ENCODE data around the gene TMEM184B.
A peak's percentile ranks its signal among the peaks of the same experiment; 100 is the strongest.

The TMEM184B gene

GRCh38 chr22:38308791-38309498 is 36.1 kb upstream of the TMEM184B start:
- DNase-seq (ENCODE audit: low read depth in 2 of 2): no peak

DNA sequence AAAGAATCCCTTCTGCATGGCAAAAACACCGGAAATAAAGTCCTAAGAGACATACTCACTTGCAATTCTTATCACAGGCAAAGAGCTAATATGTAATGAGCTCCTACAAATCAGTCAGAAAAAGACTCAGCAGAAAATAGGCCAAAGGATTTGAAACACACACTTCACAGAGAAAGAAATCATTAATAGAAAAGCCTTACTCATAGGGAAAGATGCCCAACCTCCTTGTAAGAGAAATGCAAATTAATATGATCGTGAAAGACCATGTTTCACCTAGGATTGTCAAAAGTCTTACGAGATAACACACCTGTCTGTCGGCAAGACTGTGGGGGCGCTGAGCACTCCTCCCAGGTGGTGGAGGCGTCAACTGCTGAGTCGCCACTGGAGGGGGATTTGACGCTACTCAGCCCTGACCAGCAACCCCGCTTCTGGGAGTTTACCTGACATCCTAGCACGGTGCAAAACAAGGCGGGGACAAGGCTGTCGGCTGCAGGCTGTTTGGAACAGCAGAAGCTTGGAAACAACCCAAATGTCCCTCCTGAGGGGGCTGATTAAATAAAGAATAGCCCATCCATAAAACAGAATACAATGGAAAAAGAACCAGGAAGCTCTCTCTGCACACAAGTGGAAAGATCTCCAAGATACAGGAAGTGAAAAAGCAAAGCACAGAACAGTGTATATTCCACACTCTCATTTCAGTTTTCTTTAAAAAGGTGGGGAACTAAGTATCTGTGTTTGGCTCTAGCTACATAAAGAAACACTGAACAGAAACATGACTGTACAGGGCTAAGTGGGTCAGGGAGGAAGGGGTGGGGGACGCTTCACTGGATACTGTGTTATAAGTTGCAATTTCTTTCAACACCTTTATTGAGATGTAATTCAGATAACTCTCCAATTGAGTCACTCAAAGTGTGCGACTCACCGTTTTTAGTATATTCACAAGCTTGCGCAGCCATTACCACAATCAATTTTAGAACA is 33.0 kb upstream of the TMEM184B start:
- DNase-seq (ENCODE audit: low read depth in 2 of 2): no peak

- no peak for DNase-seq (ENCODE audit: low read depth in 2 of 2)
These were observed 31.7 kb upstream of the TMEM184B start for GRCh38 chr22:38304526-38304925.

GRCh38 chr22:38303974-38304373 is 31.2 kb upstream of the TMEM184B start:
- DNase-seq (ENCODE audit: low read depth in 2 of 2): no peak

DNA sequence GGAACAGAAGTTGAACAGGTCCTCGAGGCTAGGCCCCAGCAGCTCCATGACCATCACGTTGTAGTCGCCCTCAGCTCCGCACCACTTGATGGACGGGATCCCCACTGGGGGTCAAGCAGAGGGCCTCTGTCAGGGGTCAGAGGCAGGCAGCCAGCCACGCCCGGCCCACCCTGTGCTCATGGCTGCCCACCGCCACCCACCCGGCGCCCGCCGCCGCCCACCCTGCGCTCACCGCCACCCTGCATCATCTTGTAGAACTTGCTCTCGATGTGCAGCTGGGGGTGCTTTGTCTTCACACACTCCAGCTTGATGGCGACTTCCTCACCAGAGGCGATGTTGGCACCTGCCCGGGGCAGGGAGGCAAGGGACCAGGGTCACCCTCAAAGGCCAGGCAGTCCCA is 30.1 kb upstream of the TMEM184B start:
- DNase-seq (ENCODE audit: low read depth in 2 of 2): no peak

DNA sequence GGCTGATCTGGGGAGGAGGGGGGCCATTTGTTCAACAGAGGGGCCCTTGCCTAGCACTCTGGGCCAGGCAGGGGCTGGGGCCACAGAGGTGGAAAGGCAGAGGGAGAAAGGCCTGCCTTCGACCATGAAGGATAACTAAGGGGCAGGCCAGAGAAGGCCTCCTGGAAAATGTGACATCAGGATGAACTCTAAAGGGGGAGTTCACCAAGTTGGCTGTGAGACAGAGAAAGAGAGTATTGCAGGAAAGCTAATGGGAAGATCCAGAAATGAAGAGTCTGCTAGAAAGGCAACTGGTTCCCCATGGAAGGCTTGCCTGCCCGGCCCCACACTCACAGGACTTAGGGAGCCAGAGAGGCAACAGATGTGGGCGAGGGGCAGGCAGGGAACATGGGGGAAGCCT is 28.1 kb upstream of the TMEM184B start:
- no peak for DNase-seq (ENCODE audit: low read depth in 2 of 2)

GRCh38 chr22:38300197-38300945 is 27.6 kb upstream of the TMEM184B start:
- DNase-seq (ENCODE audit: low read depth in 2 of 2): no peak

DNA sequence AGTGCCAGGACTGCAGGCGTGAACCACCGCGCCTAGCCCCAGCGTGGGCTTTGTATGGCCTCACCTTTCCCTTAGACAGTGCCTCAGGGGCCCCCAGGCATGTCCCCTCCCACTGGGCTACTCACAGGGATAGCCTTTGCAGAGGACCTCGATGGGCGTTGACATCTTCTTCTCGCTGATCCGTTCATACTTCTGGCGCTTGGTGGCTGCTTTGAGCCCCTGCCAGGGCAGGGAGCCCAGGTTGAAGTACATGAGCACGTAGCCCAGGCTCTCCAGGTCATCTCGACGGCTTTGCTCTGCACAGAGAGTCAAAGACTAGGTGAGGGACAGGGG is 26.9 kb upstream of the TMEM184B start:
- DNase-seq (ENCODE audit: low read depth in 2 of 2): no peak

GRCh38 chr22:38298312-38299005 is 25.6 kb upstream of the TMEM184B start:
- DNase-seq (ENCODE audit: low read depth in 2 of 2): peak in 1 of 2 donors; percentile 38

DNA sequence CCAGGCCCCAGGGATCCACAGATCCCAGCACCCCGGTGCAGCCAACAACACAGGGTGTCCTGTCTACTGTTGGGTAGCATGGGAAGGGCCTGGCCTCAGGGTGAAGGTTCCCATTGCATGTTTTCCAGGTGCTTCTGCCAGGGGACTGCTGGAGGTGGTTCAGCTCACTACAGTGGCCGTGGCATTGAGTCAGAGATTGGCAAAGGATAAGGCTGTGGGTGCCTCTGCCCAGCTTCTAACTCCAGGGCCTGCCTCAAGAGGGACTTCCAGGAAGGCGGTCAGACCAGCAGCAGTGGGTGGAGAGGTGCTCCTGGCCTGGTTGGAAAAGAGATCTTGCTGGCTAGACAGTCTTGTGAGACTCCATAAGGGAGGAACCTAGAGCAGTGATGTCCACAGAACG is 23.6 kb upstream of the TMEM184B start:
- no peak for DNase-seq (ENCODE audit: low read depth in 2 of 2)

GRCh38 chr22:38295863-38296262 is 23.1 kb upstream of the TMEM184B start:
- no peak for DNase-seq (ENCODE audit: low read depth in 2 of 2)

DNA sequence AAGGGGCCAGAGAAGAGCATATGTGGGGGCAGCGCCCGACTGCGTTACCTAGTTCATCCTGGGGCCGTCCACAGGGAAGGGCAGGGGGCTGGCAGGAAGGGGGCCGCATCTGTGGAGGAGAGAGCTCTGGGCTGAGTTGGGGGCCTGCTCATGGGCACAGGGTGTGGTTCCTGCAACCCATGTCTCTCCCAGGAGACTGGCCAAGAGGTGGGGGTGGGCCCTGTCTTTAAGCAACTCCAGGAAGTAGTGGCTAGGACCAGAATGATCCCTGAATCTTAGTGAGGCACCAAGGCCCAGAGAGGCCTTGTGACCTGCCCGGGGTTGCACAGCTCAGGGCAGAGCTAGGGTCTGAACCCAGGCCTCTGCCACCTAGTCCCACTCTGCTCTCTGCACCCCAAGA is 22.5 kb upstream of the TMEM184B start:
- DNase-seq (ENCODE audit: low read depth in 2 of 2): no peak

- no peak for DNase-seq (ENCODE audit: low read depth in 2 of 2)
These were observed 21.4 kb upstream of the TMEM184B start for GRCh38 chr22:38294193-38294592.

- no peak for DNase-seq (ENCODE audit: low read depth in 2 of 2)
These were observed 19.9 kb upstream of the TMEM184B start for GRCh38 chr22:38292694-38293093.

DNA sequence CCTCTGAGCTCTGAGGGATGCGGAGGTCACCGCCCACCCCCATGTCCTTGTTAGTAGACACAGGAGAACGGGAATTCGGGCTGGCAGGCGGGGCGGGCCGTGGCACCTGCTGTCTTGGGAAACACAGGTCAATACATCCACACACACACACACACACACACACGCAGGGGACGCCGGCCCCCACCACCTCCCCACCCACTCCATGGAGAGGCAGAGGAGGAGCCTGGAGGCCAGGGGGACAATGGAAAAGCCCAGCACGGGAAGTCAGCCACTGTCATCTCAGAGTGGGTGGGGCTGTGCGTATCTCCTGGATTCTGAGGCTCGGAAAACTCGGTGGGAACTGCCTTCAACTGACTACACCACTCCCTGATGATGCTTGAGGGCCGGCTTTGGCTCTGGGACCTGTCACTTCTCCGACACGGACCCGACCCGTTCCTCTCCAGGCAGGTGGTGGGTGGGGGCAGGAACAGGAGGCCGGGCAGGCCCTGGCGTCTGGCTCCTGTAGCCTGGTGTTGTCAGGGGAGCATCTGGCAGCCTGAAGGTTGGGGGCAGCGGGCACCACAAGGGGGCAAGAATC is 18.5 kb upstream of the TMEM184B start:
- DNase-seq (ENCODE audit: low read depth in 2 of 2): no peak

- DNase-seq (ENCODE audit: low read depth in 2 of 2): no peak
These were observed 17.5 kb upstream of the TMEM184B start for GRCh38 chr22:38290347-38290746.

DNA sequence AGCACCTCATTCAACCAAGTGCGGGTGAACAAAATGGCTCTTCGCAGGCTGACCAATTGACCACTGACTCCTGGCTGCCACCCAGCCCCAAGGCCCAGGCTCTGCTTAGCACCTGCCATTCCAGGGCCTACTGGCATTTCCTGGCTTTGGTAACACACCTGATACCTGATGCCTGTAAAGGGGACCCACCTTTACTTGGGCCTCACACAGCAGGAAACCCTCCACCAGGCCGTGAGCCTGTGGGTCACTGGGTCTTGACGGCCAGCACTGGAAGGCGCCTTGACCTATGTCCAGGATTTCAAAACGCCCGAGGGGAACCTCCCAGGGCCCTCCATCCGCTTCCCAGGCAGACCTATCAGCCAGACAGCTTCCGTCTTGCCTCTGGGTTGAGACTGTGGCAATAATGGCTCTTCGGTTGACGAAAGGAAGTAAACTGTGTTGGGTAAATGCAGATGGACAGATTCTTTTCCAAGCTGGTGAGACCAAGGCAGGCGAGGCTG is 16.8 kb upstream of the TMEM184B start:
- no peak for DNase-seq (ENCODE audit: low read depth in 2 of 2)

GRCh38 chr22:38286915-38287669 is 14.3 kb upstream of the TMEM184B start:
- no peak for DNase-seq (ENCODE audit: low read depth in 2 of 2)

DNA sequence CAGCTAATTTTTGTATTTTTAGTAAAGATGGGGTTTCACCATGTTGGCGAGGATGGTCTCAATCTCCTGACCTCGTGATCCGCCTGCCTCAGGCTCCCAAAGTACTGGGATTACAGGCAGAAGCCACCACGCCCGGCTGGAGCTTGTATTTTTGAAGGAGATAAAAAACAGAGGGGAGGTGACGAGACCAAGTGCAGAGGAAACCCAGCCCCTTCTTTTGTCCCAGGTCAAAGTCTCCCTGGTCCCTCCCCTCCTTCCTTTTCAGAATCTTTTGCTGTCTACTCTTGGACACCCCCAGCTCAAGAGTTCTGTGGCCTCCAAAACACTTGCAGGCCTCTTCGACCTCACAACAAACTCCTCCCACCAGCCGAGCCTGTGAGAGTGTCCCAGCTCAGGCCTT is 12.2 kb upstream of the TMEM184B start:
- DNase-seq (ENCODE audit: low read depth in 2 of 2): no peak

DNA sequence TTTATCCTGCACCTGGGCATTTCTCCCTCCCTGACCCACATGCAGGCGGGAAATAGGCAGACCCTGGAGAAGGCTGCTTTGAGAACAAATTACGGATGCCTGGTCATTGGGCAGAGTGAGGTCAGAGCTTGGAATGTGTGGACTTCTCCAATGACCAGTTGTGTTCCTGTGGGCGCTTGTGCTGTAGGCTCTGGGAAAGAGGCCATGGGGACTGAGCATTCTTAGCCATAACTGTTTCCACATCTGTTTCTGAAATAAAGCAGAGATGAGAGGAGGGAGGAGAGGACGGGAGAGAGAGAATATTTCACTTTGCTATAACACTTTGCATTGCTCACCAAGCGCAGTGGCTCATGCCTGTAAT is 11.2 kb upstream of the TMEM184B start:
- DNase-seq (ENCODE audit: low read depth in 2 of 2): no peak

DNA sequence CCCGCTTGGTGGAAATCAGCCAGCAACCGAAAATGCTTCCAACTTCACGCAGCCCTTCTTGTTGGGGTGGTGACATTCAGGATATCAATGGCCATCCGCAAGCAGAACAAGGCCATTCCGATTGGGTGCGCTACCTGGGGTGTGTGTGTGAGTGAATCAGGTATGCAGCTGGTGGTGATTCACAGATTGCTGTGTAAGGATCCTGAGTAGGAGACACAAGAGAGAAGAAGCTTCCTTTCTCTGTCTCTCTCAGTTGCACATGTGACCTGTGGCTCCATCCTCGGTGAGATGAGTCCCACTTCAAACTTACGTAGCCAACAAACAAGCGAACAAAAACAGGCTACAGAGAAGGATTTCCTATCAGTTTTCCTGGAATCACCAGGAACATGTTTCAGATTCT is 9.6 kb upstream of the TMEM184B start:
- no peak for DNase-seq (ENCODE audit: low read depth in 2 of 2)
